ENCODE results near the gene CENPP.

Gene CENPP

DNA sequence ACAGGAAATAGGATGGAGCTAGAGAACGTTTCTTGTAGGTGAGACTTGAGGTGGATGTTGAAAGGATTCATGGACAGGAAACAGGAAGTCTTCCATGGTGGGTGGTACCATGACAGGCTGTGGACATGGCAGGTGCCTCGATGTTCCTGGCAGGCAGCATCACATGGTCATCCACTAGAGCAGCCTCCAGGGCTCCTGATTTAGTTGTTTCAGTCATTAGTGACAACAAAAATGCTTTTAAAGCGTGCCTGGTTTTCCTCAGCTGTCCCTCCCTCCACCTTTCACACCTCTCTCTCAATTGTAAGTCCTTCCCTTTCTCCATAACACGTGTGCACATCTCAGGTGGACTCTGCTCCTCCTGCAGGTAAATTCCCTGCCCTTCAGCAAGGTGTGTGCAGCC is 181.7 kb downstream of the CENPP start:
- no peak for DNase-seq (ENCODE audit: low read depth in 2 of 2)

DNA sequence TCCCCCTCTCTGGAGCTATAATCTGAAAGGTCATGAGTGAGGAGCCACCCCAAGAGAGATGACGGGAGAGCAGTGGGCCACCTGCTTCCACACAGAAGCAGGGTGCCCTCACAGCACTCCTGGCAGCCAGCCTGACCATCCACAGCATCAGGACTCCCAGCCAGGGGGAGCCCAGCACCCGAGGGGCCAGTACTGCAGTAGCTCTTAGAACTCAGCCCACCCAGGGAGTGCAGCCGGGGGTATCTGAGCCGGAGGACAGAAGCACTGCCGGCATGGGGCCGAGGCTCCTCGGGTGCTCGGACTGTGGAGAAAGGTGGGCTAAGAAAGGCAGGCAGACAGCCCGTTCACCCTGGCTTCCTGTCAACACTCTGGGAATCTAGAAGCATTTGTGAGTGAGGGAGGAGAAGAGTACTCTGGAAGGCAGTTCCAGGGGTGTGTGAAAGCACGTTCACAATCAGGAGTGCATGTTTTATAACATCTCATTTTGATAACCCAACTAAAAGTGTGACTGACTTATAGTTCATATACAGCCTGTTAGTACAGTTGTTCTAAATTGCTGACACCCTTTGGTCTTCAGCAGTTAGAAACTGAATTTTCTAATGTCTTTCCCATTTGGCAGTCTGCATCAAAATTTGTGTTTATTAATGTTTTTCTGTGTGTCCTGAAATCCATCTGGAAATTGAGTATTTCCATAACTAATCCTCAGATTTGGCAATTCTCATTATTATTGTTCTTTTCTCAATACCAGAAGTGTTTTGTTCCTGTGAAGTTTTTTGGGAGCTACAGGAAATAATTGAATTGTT is 182.5 kb downstream of the CENPP start:
- DNase-seq (ENCODE audit: low read depth in 2 of 2), result no peak

DNA sequence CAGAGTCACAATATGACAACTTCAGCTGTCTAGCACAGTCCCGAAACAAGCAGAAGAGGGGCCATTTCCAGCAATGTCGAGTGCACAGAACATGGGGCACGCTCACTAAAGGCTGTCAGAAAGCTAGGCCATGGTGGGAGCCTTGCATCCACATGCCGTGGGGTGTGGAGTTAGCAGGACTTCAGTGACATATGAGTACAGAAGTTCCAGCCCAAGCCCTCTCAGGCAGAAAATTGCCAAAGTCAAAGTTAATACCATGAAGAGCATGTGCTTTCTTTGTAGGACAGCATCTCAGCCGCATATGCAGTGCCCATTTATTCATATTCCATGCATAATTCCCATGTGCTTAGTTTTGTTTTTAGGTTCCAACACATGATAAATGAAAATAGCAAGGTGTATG is 183.3 kb downstream of the CENPP start:
- DNase-seq (ENCODE audit: low read depth in 2 of 2), result no peak

DNA sequence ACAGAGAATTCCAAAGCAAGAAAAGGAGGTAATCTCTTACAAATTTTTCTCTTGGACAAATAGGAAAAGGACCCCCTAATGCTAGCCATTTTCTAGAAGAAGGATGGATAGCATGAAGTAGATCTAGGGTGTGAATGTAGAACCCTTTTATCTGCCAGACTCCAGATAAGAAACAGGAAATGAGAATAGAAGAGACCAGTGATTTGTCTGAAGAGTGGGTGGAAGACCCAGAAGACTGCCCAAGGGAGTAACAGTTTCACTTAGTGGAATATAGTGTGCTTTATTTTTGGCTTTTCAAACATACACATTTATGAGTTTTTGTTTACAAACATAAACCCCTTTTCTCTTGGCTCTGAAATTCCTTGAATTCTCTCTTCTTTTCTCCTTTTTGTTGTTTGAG is 185.0 kb downstream of the CENPP start:
- no peak for DNase-seq (ENCODE audit: low read depth in 2 of 2)

DNA sequence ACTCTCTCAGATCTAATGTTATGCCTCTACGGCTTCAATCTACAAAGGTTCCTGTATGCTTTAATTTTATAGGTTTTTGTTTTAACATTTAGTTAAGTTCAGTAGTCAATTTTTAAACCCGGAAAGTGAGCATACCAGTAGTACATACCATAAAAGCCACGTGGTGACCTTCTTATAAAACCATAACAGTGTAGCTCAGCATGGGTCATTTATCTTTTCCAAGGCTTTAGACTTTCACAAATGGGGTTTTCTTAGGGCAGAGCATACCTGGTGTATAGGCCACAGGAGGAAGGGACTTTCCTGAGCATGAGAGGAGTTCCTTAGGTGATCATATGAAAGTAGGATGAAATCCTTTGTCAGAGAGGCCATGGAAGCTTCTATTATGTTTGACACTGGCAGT is 186.9 kb downstream of the CENPP start:
- no peak for DNase-seq (ENCODE audit: low read depth in 2 of 2)

DNA sequence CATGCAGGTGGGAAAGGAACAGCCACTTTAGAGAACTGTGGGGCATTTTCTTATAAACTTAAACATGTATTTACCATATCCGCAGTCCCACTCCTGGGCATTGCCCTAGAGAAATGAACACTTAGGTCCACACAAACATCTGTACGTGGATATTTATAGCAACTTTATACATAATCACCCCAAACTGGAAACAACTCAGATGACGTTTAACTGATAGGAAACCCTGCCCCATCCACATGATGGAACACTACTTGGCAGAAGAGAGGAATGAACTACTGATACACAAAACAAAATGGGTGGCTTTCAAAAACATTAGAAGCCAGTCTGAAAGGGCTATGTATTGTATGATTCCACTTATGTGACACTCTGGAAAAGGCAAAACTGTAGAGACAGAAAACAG is 187.6 kb downstream of the CENPP start:
- DNase-seq (ENCODE audit: low read depth in 2 of 2), result no peak

DNA sequence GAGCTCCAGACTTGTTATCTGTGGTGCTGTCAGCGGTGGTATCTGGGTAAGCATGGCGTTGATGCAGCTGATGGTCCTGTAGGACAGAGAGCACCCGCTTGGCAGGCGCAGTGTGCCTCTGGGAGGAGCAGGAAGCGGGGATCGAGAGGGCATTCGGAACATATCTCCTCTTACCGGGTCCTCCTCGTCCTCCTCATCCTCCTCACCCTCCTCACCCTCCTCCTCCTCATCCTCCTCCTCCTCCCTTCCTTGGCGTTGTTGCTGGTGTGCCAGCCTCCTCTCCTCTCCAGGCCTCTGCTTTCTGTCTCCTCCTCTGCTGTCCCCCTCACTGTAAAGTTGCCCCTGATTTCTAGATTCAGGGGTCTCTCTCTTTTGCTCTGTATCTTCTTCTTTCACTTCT is 188.9 kb downstream of the CENPP start:
- no peak for DNase-seq (ENCODE audit: low read depth in 2 of 2)

DNA sequence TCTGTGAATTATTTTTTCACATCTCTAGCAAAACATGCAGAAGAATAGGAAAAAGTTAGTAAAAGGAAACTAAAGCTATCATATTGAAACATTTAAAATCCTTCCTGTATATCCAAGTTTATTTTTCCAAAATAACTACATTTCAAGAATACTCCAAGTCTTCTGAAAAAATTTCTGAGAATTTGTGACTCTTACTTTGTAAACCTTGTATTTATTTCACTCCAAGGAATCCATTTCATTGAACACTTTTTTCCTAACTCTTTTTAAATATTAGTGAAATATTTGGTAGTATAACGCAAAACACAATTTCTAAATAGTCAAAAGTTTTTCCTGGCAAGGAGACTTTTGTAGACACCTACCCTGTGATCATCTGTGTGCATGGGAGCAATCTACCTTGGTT is 190.8 kb downstream of the CENPP start:
- DNase-seq (ENCODE audit: low read depth in 2 of 2), result no peak

DNA sequence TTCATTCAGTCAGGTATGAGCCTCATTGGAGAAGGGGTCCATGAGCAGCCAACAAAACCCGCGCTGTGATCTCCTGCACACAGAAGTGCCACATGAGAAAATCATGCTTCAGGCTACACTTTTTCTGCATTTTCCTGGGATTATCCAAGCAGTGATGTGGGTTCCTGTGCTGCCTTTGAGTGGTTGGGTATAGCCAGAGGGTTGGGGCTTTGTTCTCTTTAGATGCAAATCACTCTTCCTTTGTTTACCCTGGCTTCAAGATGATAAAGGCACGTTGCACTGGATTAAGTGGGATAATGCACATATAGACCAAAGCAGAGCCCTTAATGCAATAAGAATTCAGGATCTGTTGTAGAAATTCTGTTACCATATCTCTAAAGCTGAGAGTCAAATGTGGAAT is 191.3 kb downstream of the CENPP start:
- DNase-seq (ENCODE audit: low read depth in 2 of 2), result no peak

DNA sequence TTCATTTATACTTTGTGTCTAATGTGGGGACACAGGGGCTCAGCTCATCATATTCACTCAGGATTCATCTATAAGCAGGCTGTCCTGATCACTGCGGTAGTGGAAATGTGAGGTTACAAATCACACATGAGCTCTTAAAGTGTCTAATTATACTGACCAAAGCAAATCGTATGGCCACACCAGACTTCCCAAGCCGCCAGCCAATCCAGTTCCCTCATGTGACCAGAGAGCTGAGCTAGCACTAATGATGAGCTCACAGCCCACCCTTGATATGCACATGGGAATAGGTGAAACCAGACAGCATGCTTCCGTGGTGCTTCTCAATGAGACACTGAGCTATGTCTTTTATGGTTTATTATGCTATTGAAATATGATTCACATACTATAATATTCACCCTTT is 192.4 kb downstream of the CENPP start:
- no peak for DNase-seq (ENCODE audit: low read depth in 2 of 2)

DNA sequence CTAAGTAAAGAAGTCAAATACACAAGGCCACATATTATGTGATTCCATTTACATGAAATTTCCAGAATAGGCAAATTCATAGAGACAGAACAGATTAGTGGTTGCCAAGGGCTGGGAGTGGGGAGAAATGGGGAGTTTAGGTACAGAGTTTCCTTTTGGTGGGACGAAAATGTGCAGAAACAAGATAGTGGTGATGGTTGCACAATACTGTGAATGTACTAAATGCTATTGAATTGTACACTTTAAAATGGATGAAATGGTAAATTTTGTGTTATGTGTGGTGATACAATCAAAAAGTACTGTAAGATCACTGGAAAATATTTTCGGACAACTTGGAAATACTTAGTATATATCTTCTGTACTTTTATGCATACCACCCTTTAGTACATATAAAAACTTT is 195.1 kb downstream of the CENPP start:
- DNase-seq (ENCODE audit: low read depth in 2 of 2), result no peak

DNA sequence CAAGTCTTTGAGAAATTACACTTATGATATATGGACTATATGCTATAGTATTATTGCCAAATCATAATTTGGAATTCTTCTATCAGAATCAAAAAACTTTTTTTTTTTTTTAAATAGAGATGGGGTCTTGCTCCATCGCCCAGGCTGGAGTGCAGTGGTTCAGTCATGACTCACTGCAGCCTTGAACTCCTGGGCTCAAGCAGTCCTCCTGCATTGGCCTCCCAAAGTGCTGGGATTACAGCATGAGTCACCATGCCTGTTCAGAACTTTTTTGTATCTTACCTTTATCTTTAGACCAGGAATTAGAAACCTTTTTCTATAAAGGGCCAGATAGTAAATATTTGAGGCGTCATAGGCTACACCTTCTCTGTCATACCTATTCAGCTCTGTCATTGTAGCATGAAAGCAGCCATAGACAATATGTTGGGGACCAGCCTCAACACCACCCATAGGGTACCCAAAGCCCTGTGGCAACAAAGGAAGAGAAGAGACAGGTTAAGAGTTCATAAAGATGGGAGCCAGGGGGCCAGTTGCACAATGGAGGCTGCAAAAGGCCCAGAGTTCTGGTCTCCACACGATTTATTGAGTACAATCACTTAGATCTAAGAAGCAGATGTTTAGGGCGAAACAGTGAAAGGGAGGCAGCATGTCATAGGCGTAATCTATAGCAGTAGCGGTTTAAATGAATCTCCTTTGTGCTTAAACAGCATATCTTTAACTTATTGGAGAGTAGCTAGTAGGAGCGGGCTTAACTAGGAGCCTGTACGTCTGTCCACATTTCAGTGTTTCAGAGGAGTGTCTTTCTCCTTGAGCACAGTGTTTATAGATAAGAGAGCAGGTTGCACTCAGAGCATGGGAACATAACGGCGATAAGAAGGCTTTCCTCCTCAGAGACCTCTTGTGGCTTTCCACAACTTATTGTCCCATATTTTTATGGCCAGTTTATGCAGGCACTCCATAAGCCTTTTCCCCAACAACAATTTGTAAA is 197.5 kb downstream of the CENPP start:
- DNase-seq (ENCODE audit: low read depth in 2 of 2), result no peak

DNA sequence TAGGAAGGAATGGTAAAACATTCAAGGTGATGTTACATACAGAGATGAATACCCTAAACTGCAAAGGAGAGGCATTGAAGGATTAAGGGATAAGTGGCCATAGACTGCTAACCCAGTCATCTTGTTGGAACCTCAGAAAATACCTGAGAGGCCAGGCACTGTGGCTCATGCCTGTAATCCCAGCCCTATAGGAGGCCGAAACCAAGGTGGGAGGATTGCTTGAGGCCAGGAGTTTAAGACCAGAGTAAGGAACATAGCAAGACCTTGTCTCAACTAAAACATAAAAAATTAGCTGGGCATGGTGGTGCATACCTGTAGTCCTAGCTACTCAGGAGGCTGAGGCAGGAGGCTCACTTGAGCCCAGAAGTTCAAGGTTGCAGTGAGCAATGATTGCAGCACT is 199.1 kb downstream of the CENPP start:
- DNase-seq (ENCODE audit: low read depth in 2 of 2), result no peak

DNA sequence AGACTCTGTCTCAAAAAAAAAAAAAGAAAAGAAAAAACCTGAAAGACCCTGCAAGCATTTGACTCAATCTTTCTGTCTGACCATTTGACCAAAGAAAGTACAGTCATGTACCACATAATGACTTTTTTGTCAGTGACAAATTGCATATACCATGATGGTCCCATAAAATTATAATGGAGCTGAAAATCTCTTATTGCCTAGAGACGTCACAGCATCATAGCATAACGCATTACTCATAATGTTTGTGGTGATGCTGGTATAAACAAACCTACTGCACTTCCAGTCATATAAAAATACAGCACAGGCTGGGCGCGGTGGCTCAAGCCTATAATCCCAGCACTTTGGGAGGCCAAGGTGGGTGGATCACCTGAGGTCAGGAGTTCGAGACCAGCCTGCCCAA is 199.6 kb downstream of the CENPP start:
- no peak for DNase-seq (ENCODE audit: low read depth in 2 of 2)

DNA sequence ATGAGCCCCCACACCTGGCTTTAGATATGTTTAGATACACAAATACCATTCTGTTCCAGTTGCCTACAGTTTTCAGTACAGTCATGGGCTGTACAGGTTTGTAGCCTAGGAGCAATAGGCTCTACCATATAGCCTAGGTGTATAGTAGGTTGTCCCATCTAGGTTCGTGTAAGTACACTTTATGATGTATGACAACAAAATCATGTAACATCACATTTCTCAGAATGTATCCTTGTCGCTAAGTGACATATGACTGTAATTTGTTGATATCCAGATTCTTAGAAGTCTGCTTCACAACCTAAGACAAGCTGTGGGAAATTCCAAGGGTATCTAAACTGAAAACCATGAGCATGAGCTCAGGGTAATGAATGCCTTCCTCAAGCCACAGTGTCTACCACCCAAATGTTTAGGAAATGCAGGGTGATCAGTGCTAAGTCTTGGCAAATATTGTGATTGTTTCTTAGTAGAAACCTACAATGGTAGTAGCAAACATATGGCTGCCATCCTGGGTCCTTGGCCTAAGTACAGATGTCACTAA is 201.6 kb downstream of the CENPP start:
- no peak for DNase-seq (ENCODE audit: low read depth in 2 of 2)

DNA sequence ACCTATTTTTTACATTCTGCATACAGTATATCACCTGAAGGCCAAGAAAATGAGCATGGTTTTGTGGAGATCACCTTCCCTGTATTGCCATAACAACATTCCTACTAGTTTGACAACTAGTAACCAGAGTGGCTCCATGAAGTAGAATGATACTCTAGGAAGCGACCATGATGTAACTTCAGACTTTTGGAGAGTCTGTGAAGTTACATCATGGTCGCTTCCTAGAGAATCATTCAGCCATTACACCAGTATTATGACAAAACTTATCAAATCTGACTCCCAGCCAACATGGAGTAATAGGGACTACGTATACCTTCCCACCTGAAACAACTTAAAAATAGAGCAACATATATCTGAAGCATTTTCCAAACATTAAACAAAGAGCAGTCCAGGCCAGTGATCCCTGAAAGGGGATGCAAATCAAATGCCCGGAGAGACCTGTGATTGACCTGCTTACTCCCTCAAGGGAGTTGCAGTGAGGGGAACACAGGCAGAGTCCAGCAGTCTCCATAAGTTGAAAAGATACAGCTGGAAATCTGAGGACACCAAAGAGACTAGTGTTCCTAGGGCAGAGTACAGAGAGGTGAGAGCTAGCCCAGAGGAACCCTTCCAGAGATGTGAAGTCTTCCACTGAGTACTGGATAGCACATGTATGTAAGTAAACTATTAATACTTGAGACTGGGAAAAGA is 202.2 kb downstream of the CENPP start:
- DNase-seq (ENCODE audit: low read depth in 2 of 2), result no peak

DNA sequence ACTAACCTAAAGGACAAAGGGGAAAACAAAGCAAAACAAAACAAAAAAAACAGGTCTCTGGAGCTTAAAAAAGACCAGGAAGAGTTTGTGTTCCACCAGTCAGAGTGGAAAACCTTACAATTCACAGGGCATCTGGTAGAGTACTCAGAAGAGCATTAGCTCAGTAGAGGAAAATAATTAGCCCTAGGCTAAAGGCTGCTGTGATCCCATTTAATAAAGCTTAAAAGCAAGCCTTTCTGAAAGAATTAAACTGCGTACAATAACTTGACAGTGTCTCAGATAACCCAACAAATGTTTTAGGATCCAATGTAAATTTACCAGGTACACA is 202.7 kb downstream of the CENPP start:
- DNase-seq (ENCODE audit: low read depth in 2 of 2), result no peak

DNA sequence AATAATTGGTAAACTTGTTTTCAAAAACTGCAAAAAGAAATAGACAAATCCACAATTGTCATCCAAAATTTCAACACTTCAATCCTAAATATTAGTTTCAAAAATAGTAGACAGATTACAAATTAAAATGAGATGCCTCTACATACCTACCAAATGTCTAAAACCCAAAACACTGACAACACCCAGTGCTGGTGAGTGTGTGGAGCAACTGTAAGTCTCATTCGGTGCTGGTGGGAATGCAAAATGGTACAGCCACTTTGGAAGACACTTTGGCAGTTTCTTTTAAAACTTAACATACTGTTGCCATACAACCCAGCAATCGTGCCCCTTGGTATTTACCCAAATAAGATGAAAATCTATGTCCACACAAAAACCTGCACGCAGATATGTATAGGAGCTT is 203.4 kb downstream of the CENPP start:
- DNase-seq (ENCODE audit: low read depth in 2 of 2), result no peak

DNA sequence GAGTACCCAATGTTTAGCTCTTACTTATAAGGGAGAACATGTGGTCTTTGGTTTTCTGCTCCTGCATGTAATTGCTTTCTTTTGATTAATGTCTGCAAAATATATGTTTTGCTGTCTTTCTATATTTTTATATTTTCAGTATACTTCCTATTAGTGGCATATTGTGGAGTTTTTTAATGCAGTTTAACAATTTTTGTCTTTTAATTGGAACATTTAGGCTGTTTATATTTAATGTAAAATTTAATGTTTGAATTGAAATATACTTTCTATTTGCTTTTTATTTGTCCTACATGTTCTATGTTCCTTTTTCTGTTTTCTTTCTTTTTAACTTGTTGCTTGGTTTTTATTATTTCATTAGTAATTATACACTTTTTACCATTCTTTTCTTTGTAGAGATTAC is 205.1 kb downstream of the CENPP start:
- DNase-seq (ENCODE audit: low read depth in 2 of 2), result no peak

DNA sequence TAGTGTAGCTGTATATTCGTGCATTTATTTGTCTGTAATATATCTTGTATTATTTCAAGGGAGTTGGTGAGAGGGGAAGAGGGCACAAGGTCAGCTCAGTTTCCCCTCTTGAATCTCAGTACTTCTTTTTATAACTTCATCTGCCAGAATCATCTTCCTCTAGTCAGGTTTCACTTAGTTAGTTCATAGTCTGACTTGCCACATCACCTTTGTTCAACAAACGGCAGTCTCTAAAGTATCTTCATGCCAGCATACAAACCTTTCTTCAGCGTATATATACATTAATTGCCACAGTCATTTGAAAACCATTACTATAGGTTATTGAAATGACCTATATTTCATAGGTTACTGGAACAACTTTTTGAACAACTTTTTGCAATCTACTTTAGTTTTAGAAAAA is 208.5 kb downstream of the CENPP start:
- DNase-seq (ENCODE audit: low read depth in 2 of 2), result no peak

DNA sequence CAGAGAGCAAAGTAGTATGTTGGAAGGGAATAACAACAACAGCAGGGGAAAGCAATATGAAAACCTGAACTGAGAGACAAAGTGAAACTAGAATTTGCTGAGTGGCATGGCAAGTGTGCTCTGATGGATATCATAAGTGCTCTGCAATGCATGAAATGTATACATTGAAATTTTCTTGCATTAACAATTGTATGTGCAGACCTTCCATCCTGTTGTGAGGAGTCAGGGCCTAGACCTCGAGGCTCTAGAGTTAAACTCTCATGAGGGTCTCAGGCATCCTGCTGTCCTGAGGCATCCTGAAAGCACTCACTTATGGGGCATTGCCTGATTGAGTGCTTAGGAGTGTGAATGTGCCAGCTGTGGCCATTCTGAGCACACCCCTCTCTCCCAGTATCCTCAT is 208.9 kb downstream of the CENPP start:
- no peak for DNase-seq (ENCODE audit: low read depth in 2 of 2)

All from stimulated activated CD4-positive, alpha-beta T cell treated with anti-CD3 and anti-CD28 coated beads, Interleukin-15, amount 100 ng/mL, for 48 hours (primary cell).